PC-3 (cell line): ENCODE measurements around the gene CHRNA5.

Experiments
- CTCF ChIP-seq: fragments of 300-600 bp; sonication (generic); conservative IDR thresholded peaks from 2 replicates; pipeline ENCODE4 v1.5.1; 2017; ENCODE audit warnings: antibody characterized with exemption, low read depth, mild to moderate bottlenecking, low read length
- EZH2 ChIP-seq: fragments of 300-600 bp; sonication (generic); IDR thresholded peaks from one replicate; pipeline ENCODE4 v1.6.1; 2017; ENCODE audit warnings: antibody characterized with exemption, mild to moderate bottlenecking, low read length; ENCODE audit not compliant: unreplicated experiment
- EZH2phosphoT487 ChIP-seq: fragments of 300-600 bp; sonication (generic); IDR thresholded peaks from 2 replicates; pipeline ENCODE4 v1.6.1; 2018; ENCODE audit warnings: mild to moderate bottlenecking, antibody characterized with exemption, low read length, borderline replicate concordance

- TF ChIP-seq CTCF (peak; percentile 81), EZH2phosphoT487 (no peak), EZH2 (no peak)
Observed at GRCh38 chr15:78638658-78639314, 73.5 kb downstream of the CHRNA5 start.
